H1 (cell line): Measurements from ENCODE around the gene MCM3AP. TPM values are rescaled to one million over a fixed set of nuclear protein-coding genes. Genes with fewer than 3 reads are reported as not detected.

Source experiments
- ASH2L ChIP-seq: fragments of 200-600, 300-600 bp; sonication (generic); IDR thresholded peaks from one replicate; pipeline ENCODE4 v1.7.1; 2017; ENCODE audit warnings: low read length
- BACH1 ChIP-seq: IDR thresholded peaks from 2 replicates; pipeline ENCODE4 v1.6.1; 2012; ENCODE audit warnings: low read length, improper control_type of control experiment
- MAFK ChIP-seq: IDR thresholded peaks from 2 replicates; pipeline ENCODE4 v1.6.1; 2012; ENCODE audit warnings: low read depth, mild to moderate bottlenecking, improper control_type of control experiment, low read length
- RNF2 ChIP-seq: fragments of 200-900, 300-1000 bp; sonication (generic); IDR thresholded peaks from 2 replicates; pipeline ENCODE4 v1.7.1; 2016; ENCODE audit warnings: borderline replicate concordance, low read depth, mild to moderate bottlenecking, antibody characterized with exemption, low read length; ENCODE audit not compliant: poor library complexity, severe bottlenecking; ENCODE audit errors: missing control alignments
- polyA plus RNA-seq, 7 experiments: library from polyadenylated mRNA; depleted of rRNA in 3 of 7; stranded (reverse) in 5 of 7; unstranded in 2 of 7; fragments of >200 nt in 5 of 7; fragments of 200-250 nt in 2 of 7; gene quantifications; 1 replicate in 5 of 7; 2 replicates in 1 of 7; 4 replicates in 1 of 7; pipeline versions ENCODE4 v1.2.1 to v1.2.3, GENCODE V29; 2011 to 2013; ENCODE audit warnings: missing spikeins in 2 of 7, mixed read lengths in 2 of 7
- total RNA-seq: library from RNA; stranded (reverse); fragmentation: NEBNext Ultra II Directional; extraction: Animal tissue kit (Norgen Biotek cat#: 25700); gene quantifications from 2 replicates; pipeline ENCODE4 v1.2.1, GENCODE V29; 2021

MCM3AP gene
- total and polyA plus RNA-seq, 2 of the 8 experiments (the other 6 are each of a cell fraction or from before 2014, with no cell fraction given) = 37.2 to 119 TPM

GRCh38 chr21:46216132-46216747 lies 69.2 kb downstream of the MCM3AP start (continued):
- TF ChIP-seq ASH2L (no peak), MAFK (no peak), BACH1 (no peak), RNF2 (no peak)
